Heart left ventricle (tissue), 16 donors: ENCODE results near the gene SELENOV. TPM values are rescaled to one million over a fixed set of nuclear protein-coding genes. Genes with fewer than 3 reads are reported as not detected.

Experiments
- ATAC-seq, 4 donors: fragments of 200-7000 bp; cut with Tn5 transposase; one replicate each; pipeline ENCODE4 v1.9.1; 2020 to 2022; ENCODE audit warnings: moderate library complexity in 4 of 4, mild to moderate bottlenecking in 3 of 4, moderate number of reproducible peaks in 1 of 4
- DNase-seq, 5 donors: peaks; one replicate each; pipeline ENCODE4 v3.0.0-alpha.2; 2020
- H3K27ac ChIP-seq, 12 donors: fragments of 200-600 bp; sonication (generic) in 4 of 12; one replicate each; pipeline versions ENCODE4 v1.5.0 to v1.8.0; 2016 to 2022; ENCODE audit warnings: mild to moderate bottlenecking in 2 of 12
- H3K27me3 ChIP-seq, 9 donors: fragments of 200-600 bp; sonication (generic) in 2 of 9; one replicate each; pipeline versions ENCODE4 v1.5.1 to v1.8.0; 2016 to 2022; ENCODE audit warnings: mild to moderate bottlenecking in 3 of 9
- H3K36me3 ChIP-seq, 9 donors: fragments of 200-600 bp; sonication (generic) in 2 of 9; one replicate each; pipeline versions ENCODE4 v1.5.0 to v1.8.0; 2018 to 2022; ENCODE audit warnings: mild to moderate bottlenecking in 2 of 9
- H3K4me1 ChIP-seq, 12 donors: fragments of 200-600 bp; sonication (generic) in 4 of 12; one replicate each; pipeline versions ENCODE4 v1.5.0 to v1.8.0; 2016 to 2022; ENCODE audit warnings: mild to moderate bottlenecking in 3 of 12
- H3K4me3 ChIP-seq, 12 donors: fragments of 200-600 bp; sonication (generic) in 4 of 12; one replicate each; pipeline versions ENCODE4 v1.5.0 to v1.8.0; 2017 to 2022; ENCODE audit warnings: mild to moderate bottlenecking in 9 of 12, moderate library complexity in 4 of 12
- H3K9me3 ChIP-seq, 12 donors: fragments of 200-600 bp; sonication (generic) in 4 of 12; one replicate each; pipeline versions ENCODE4 v1.5.0 to v1.8.0; 2016 to 2022; ENCODE audit warnings: mild to moderate bottlenecking in 1 of 12
- POLR2A ChIP-seq, 2 donors: fragments of 450-650 bp; IDR thresholded peaks; one replicate each; pipeline ENCODE4 v1.6.1; 2017; ENCODE audit warnings: antibody characterized with exemption in 2 of 2, mild to moderate bottlenecking in 2 of 2, moderate library complexity in 2 of 2
- WGBS, 4 donors: extraction: QIAGEN DNeasy Blood & Tissue Kit in 2 of 4; methylation state at CpG; one replicate each; pipeline versions ENCODE4 v1.1.5 to v1.1.7; 2013 to 2018; 5-methylcytosine and 5-hydroxymethylcytosine counted together
- intact Hi-C, 10 donors: fragments of 100-400 bp; cut with DNase I; formaldehyde crosslinking; loops; one replicate each; pipeline versions ENCODE4 v1.11.1 to v1.14.2; 2022
- polyA plus RNA-seq, 2 donors: library from polyadenylated mRNA; stranded (reverse); fragments of 200-250 nt; gene quantifications; one replicate each; pipeline ENCODE4 v1.2.3, GENCODE V29; 2013
- total RNA-seq, 9 donors: library from RNA; depleted of rRNA in 2 of 9; stranded (reverse); fragments of >200 nt in 2 of 9; fragmentation: NEBNext Ultra II Directional in 3 of 9; extraction: Animal tissue kit (Norgen Biotek cat#: 25700) in 3 of 9; gene quantifications; one replicate each; pipeline versions ENCODE4 v1.1.0 to v1.2.4, GENCODE V29; 2016 to 2023
- TF ChIP-seq, protein P1 (sequence below), 12 donors: fragments of 200-600 bp; sonication (generic) in 4 of 12; IDR thresholded peaks; one replicate each; pipeline versions ENCODE4 v1.5.0 to v1.8.0; 2018 to 2022; ENCODE audit warnings: antibody characterized with exemption in 12 of 12, mild to moderate bottlenecking in 5 of 12
- donor health status: ischemic (EF 13 %, LVEDD 7.1; RV severe dilation, severe dysfunction).
- donor health status: healthy with polysubstance abuse.
- donor health status: DM: no; HTN: yes; CAD: no.
- donor health status: DM: no; HTN: no; CAD: no.
- donor health status: ischemic (EF 25% LVEDD 6.9; RV normal size, moderate dysfunction).
- donor health status: ischemic (EF 25% LVEDD 5.7; RV mildly dilated, moderate dysfunction).
- donor health status: healthy.
- donor health status: DM: yes; HTN: yes; CAD: no.
- donor health status: ischemic (EF 35%, LVEDD 5.7; RV mildly dilated, moderate dysfunction).
- donor health status: nonischemic (EF 11% LVEDD 7.7; RV severe dilation, severe dysfunction).
- donor health status: DM: yes; HTN: yes; CAD: no.
- donor health status: PGD.
- donor health status: ischemic (EF 29% LVEDD 5.4; RV normal size, mild dysfunction).
- donor health status: nonischemic (EF 23%, LVEDD 6.1; RV moderate dilation, normal function).

Gene SELENOV
- total and polyA plus RNA-seq, 11 donors, result not detected

DNA sequence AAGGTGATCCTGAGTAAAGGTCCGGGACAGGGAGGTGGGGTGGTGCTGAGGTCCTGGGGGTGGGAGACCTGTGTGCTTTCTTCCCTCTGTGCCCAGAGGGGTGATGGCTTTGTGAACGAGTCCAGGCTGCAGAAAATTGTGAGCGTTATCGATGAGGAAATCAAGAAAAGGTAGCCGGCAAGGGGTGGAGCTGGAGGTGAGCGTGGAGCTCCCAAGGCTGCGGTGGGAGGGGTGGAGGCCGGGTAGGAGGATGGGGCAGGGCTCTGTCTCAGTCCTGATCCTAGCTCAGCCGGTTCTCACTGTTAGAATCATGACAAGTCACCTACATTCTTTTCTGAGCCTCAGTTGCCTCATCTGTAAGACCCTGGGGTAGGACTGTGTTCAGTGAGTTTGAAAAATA is 4.0 kb downstream of the SELENOV start:
- no peak overlapping the region for H3K4me3 ChIP-seq
- TF ChIP-seq, protein P1, sequence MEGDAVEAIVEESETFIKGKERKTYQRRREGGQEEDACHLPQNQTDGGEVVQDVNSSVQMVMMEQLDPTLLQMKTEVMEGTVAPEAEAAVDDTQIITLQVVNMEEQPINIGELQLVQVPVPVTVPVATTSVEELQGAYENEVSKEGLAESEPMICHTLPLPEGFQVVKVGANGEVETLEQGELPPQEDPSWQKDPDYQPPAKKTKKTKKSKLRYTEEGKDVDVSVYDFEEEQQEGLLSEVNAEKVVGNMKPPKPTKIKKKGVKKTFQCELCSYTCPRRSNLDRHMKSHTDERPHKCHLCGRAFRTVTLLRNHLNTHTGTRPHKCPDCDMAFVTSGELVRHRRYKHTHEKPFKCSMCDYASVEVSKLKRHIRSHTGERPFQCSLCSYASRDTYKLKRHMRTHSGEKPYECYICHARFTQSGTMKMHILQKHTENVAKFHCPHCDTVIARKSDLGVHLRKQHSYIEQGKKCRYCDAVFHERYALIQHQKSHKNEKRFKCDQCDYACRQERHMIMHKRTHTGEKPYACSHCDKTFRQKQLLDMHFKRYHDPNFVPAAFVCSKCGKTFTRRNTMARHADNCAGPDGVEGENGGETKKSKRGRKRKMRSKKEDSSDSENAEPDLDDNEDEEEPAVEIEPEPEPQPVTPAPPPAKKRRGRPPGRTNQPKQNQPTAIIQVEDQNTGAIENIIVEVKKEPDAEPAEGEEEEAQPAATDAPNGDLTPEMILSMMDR (IDR thresholded peaks at IDR 0.05), result no peak
- TF ChIP-seq POLR2A (IDR thresholded peaks at IDR 0.05), result no peak
- 59 to 72% (median 68%) methylated on average over 9 of the region's 9 CpGs for WGBS, 4 donors
- no peak overlapping the region for H3K27ac ChIP-seq
- H3K36me3 ChIP-seq, result no peaks in the 10 kb centered on the region
- ATAC-seq, result no peak
- H3K27me3 ChIP-seq, result peaks cover 21 to 37% (median 31%) of the 10 kb centered on the region in 9 donors
- no peaks in the 10 kb centered on the region for H3K9me3 ChIP-seq
- no peak for DNase-seq
- H3K4me1 ChIP-seq, result peaks cover 0 to 16% (median 11%) of the 10 kb centered on the region in 12 donors
- intact Hi-C loops, result no loop called here

DNA sequence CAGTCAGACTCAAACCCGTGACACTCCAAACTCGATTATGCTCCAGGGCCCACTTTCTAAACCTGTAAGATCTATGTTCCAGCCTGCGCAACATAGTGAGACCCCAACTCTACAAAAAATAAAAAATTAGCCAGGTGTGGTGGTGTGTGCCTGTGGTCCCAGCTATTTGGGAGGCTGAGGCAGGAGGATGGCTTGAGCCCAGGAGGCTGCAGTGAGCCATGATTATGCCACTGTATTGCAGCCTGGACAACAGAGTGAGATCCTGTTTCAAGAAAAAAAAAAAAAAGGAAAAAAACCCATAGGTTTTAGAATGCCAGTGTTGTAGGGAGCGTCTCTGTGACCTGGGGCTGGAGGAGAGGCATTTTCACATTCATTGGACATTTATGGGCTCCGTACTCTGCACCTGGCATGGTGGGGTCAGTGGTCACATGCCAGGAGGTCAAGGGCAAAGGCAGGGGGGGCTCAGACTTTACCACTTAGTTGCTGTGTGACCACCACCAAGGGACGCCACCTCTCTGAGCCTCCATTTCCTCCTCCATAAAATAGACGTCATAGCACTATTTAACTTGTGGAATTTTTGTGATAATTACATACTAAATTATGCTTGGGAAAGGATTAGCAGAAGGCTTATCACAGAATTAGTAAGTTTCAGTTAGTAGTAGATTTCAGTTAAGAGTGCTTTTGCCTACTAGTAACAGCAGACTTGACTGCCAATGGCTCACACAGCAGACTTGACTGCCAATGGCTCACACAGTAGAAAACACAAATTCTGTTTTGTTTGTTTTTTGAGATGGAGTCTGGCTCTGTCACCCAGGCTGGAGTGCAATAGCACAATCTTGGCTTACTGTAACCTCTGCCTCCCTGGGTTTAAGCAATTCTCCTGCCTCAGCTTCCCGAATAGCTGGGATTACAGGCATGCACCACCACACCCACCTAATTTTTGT is 5.9 kb downstream of the SELENOV start:
- Histone ChIP-seq H3K36me3 (peaks cover 0 to 3% (median 0%) of the 10 kb centered on the region in 9 donors), H3K9me3 (no peaks in the 10 kb centered on the region), H3K4me3 (no peak overlapping the region), H3K27ac (no peak overlapping the region), H3K27me3 (peaks cover 2 to 19% (median 12%) of the 10 kb centered on the region in 9 donors), H3K4me1 (peaks cover 0 to 3% (median under 1%) of the 10 kb centered on the region in 12 donors)
- ATAC-seq (no peak), DNase-seq (no peak)
- intact Hi-C loops, result no loop called here
- WGBS, 4 donors, result 84 to 93% (median 88%) methylated on average over 8 of the region's 8 CpGs
- TF ChIP-seq POLR2A (IDR thresholded peaks at IDR 0.05), result no peak
- TF ChIP-seq, protein P1 (IDR thresholded peaks at IDR 0.05), result no peak

DNA sequence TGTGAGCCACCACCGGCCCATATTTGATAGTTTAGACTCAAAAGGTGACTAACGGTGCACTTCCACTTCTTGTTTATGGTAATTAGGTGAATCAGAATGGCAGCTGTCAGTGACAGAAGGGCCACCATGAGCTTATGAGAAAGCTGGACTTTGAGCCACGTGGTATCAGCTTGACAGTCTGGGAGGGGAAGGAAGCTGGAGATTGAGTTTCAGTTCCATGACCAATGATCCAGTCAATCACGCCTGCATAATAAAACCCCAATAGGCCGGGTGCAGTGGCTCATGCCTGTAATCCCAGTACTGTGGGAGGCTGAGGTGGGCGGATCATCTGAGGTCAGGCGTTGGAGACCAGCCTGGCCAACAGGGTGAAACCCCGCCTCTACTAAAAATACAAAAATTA is 9.6 kb downstream of the SELENOV start:
- intact Hi-C loops, result no loop called here
- WGBS, 4 donors, result 87 to 91% (median 90%) methylated on average over 8 of the region's 8 CpGs
- Histone ChIP-seq H3K27ac (no peak overlapping the region), H3K36me3 (peaks cover 0 to 6% (median 0%) of the 10 kb centered on the region in 9 donors), H3K4me3 (no peak overlapping the region), H3K27me3 (no peaks in the 10 kb centered on the region), H3K9me3 (no peaks in the 10 kb centered on the region), H3K4me1 (no peaks in the 10 kb centered on the region)
- TF ChIP-seq POLR2A (IDR thresholded peaks at IDR 0.05), result no peak
- TF ChIP-seq, protein P1 (IDR thresholded peaks at IDR 0.05), result no peak
- ATAC-seq (no peak), DNase-seq (no peak)

- no peak for ATAC-seq
- Histone ChIP-seq H3K27ac (no peak overlapping the region), H3K27me3 (no peaks in the 10 kb centered on the region), H3K4me1 (no peaks in the 10 kb centered on the region), H3K36me3 (peaks cover 0 to 6% (median 0%) of the 10 kb centered on the region in 9 donors), H3K9me3 (no peaks in the 10 kb centered on the region), H3K4me3 (no peak overlapping the region)
- 95 to 99% (median 96%) methylated on average over 3 of the region's 3 CpGs for WGBS, 4 donors
- TF ChIP-seq, protein P1 (IDR thresholded peaks at IDR 0.05), result no peak
- no peak for TF ChIP-seq POLR2A (IDR thresholded peaks at IDR 0.05)
- intact Hi-C loops, result no loop called here
- DNase-seq, result no peak
These were observed 10.3 kb downstream of the SELENOV start for GRCh38 chr19:39525205-39525604.
